Liver (tissue), 9 donors: ENCODE measurements around the gene ATG10. TPM values are rescaled to one million over a fixed set of nuclear protein-coding genes. Genes with fewer than 3 reads are reported as not detected.

Experiments
- DNase-seq: peaks from one replicate; pipeline ENCODE4 v3.0.0-alpha.2; 2017; ENCODE audit warnings: low spot score
- H3K27ac ChIP-seq, 2 donors: one replicate each; pipeline ENCODE4 v1.7.0; 2013; ENCODE audit warnings: inconsistent platforms in 2 of 2, low read length in 2 of 2, control low read depth in 1 of 2, low read depth in 1 of 2, mild to moderate bottlenecking in 1 of 2
- H3K27me3 ChIP-seq, 4 donors: one replicate each; pipeline versions ENCODE4 v1.6.1 to v1.7.0; 2013; ENCODE audit warnings: low read length in 3 of 4, inconsistent platforms in 1 of 4, mild to moderate bottlenecking in 1 of 4, moderate library complexity in 1 of 4; ENCODE audit not compliant: control insufficient read depth in 4 of 4, insufficient read depth in 4 of 4
- H3K36me3 ChIP-seq, 4 donors: one replicate each; pipeline versions ENCODE4 v1.6.1 to v1.7.0; 2013; ENCODE audit warnings: low read length in 3 of 4, mild to moderate bottlenecking in 3 of 4, low read depth in 1 of 4, moderate library complexity in 1 of 4; ENCODE audit not compliant: control insufficient read depth in 4 of 4, insufficient read depth in 3 of 4
- H3K4me1 ChIP-seq, 4 donors: one replicate each; pipeline versions ENCODE4 v1.6.1 to v1.7.0; 2013; ENCODE audit warnings: low read length in 3 of 4, mild to moderate bottlenecking in 3 of 4, moderate library complexity in 1 of 4; ENCODE audit not compliant: control insufficient read depth in 4 of 4, insufficient read depth in 4 of 4
- H3K4me3 ChIP-seq, 3 donors: one replicate each; pipeline versions ENCODE4 v1.6.1 to v1.7.0; 2013; ENCODE audit warnings: low read length in 3 of 3, control low read depth in 1 of 3, low read depth in 1 of 3, mild to moderate bottlenecking in 1 of 3
- H3K9ac ChIP-seq, 2 donors: one replicate each; pipeline ENCODE4 v1.7.0; 2013; ENCODE audit warnings: low read length in 2 of 2, mild to moderate bottlenecking in 2 of 2, moderate library complexity in 2 of 2, control low read depth in 1 of 2, low read depth in 1 of 2
- H3K9me3 ChIP-seq, 4 donors: one replicate each; pipeline versions ENCODE4 v1.6.1 to v1.7.0; 2013; ENCODE audit warnings: low read length in 3 of 4; ENCODE audit not compliant: control insufficient read depth in 4 of 4
- EGR1 ChIP-seq, 2 donors: IDR thresholded peaks; 2 replicates each; pipeline ENCODE4 v1.6.1; 2016 to 2018; ENCODE audit warnings: antibody characterized with exemption in 2 of 2, low read depth in 2 of 2
- FOXA2 ChIP-seq: IDR thresholded peaks from 2 replicates; pipeline ENCODE4 v1.6.1; 2016; ENCODE audit warnings: antibody characterized with exemption
- GABPA ChIP-seq, 2 donors: IDR thresholded peaks in 1 of 2; conservative IDR thresholded peaks in 1 of 2; 2 replicates each; pipeline ENCODE4 v1.6.1; 2016; ENCODE audit warnings: antibody characterized with exemption in 2 of 2, mild to moderate bottlenecking in 1 of 2, moderate library complexity in 1 of 2
- HNF4A ChIP-seq, 2 donors: conservative IDR thresholded peaks; 2 replicates each; pipeline ENCODE4 v1.6.1; 2016; ENCODE audit warnings: antibody characterized with exemption in 2 of 2, mild to moderate bottlenecking in 2 of 2
- HNF4G ChIP-seq: IDR thresholded peaks from 2 replicates; pipeline ENCODE4 v1.6.1; 2016; ENCODE audit warnings: antibody characterized with exemption
- JUND ChIP-seq, 2 donors: IDR thresholded peaks; 2 replicates each; pipeline ENCODE4 v1.6.1; 2016; ENCODE audit warnings: antibody characterized with exemption in 2 of 2
- MAX ChIP-seq: IDR thresholded peaks from 2 replicates; pipeline ENCODE4 v1.6.1; 2016; ENCODE audit warnings: antibody characterized with exemption
- NR2F2 ChIP-seq: IDR thresholded peaks from 2 replicates; pipeline ENCODE4 v1.6.1; 2016; ENCODE audit warnings: antibody characterized with exemption
- RAD21 ChIP-seq, 2 donors: IDR thresholded peaks; 2 replicates each; pipeline ENCODE4 v1.6.1; 2016; ENCODE audit warnings: antibody characterized with exemption in 2 of 2, mild to moderate bottlenecking in 2 of 2
- REST ChIP-seq: IDR thresholded peaks from 2 replicates; pipeline ENCODE4 v1.6.1; 2016; ENCODE audit warnings: antibody characterized with exemption, mild to moderate bottlenecking
- RXRA ChIP-seq, 2 donors: IDR thresholded peaks; 2 replicates each; pipeline ENCODE4 v1.6.1; 2017 to 2018; ENCODE audit warnings: antibody characterized with exemption in 2 of 2, mild to moderate bottlenecking in 1 of 2
- SP1 ChIP-seq: IDR thresholded peaks from 2 replicates; pipeline ENCODE4 v1.6.1; 2018; ENCODE audit warnings: antibody characterized with exemption, mild to moderate bottlenecking
- TAF1 ChIP-seq: conservative IDR thresholded peaks from 2 replicates; pipeline ENCODE4 v1.6.1; 2016; ENCODE audit warnings: antibody characterized with exemption, mild to moderate bottlenecking
- YY1 ChIP-seq: IDR thresholded peaks from 2 replicates; pipeline ENCODE4 v1.6.1; 2016; ENCODE audit warnings: antibody characterized with exemption, mild to moderate bottlenecking
- WGBS: extraction: QIAGEN DNeasy Blood & Tissue Kit; methylation state at CpG from one replicate; pipeline ENCODE4 v1.1.7; 2013; 5-methylcytosine and 5-hydroxymethylcytosine counted together
- polyA plus RNA-seq, 2 donors: library from polyadenylated mRNA; stranded (reverse) in 1 of 2; unstranded in 1 of 2; fragments of 200-250 nt in 1 of 2; fragments of >200 nt in 1 of 2; fragmentation: Nextera tagmentation in 1 of 2; extraction: Ambion mirVana in 1 of 2; gene quantifications; one replicate each; pipeline versions ENCODE4 v1.2.1 to v1.2.3, GENCODE V29; 2013 to 2015
- total RNA-seq, 2 donors: library from RNA; depleted of rRNA; stranded (reverse); fragments of >200 nt; gene quantifications; one replicate each; pipeline ENCODE4 v1.2.3, GENCODE V29; 2014
- TF ChIP-seq, protein P1 (sequence below): IDR thresholded peaks from 2 replicates; pipeline ENCODE4 v1.6.1; 2016; ENCODE audit warnings: antibody characterized with exemption
- TF ChIP-seq, protein P2 (sequence below): IDR thresholded peaks from 2 replicates; pipeline ENCODE4 v1.6.1; 2016; ENCODE audit warnings: antibody characterized with exemption
- donor health status: healthy.
- donor health status: healthy.
- donor health status: healthy.
- donor health status: healthy.
- donor health status: healthy.

The ATG10 gene
- total and polyA plus RNA-seq, 4 donors = 3.1 to 7.8 (median 7.4) TPM

DNA sequence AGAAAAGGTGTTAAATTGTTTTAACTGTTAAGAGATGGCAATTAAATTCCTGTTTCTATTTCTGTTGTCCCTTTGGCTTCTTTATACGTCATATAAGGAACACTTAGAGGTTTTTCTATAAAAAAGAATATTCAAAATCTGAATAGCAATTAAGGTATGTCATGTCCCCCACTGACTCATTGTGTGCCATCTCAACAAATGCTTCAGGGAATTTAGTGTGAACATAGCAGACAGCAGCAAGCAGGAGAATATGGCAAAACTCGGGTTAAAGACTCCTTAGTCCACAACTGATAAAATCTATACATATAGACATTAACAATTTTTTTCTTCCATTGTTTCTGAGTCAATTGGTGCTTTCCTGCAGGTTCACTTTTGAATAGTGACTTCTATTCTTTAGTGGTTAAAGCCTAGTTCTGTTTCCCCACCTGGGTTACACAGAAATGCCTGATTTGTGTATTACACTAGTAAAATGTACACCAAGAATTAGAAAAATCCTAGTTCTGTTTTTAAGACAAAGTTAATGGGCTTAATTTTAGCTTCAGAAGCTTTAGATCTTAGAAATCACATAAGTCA lies 324.2 kb downstream of the ATG10 start (continued):
- TF ChIP-seq SP1 = no peak
- no peak for TF ChIP-seq RAD21 (IDR thresholded peaks at IDR 0.05)
- TF ChIP-seq HNF4G = no peak
- no peak for TF ChIP-seq TAF1
- TF ChIP-seq GABPA (IDR thresholded peaks at IDR 0.05 in 1 of 2, conservative IDR thresholded peaks at IDR 0.05 in 1 of 2) = no peak
- no peak for TF ChIP-seq NR2F2

GRCh38 chr5:82296929-82297328 lies 325.1 kb downstream of the ATG10 start:
- Histone ChIP-seq H3K4me3 (no peak overlapping the region), H3K9ac (no peak overlapping the region), H3K36me3 (no peaks in the 10 kb centered on the region), H3K27ac (no peak overlapping the region), H3K27me3 (no peaks in the 10 kb centered on the region), H3K4me1 (no peaks in the 10 kb centered on the region), H3K9me3 (no peaks in the 10 kb centered on the region)
- no peak for DNase-seq
- TF ChIP-seq HNF4G = no peak
- no peak for TF ChIP-seq RXRA (IDR thresholded peaks at IDR 0.05)
- no peak for TF ChIP-seq YY1
- no peak for TF ChIP-seq NR2F2
- TF ChIP-seq, protein P1, sequence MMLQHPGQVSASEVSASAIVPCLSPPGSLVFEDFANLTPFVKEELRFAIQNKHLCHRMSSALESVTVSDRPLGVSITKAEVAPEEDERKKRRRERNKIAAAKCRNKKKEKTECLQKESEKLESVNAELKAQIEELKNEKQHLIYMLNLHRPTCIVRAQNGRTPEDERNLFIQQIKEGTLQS = no peak
- no peak for TF ChIP-seq HNF4A (conservative IDR thresholded peaks at IDR 0.05)
- TF ChIP-seq RAD21 (IDR thresholded peaks at IDR 0.05) = no peak
- no peak for TF ChIP-seq REST
- TF ChIP-seq JUND (IDR thresholded peaks at IDR 0.05) = no peak
- TF ChIP-seq MAX = no peak
- no peak for TF ChIP-seq FOXA2
- 97% methylated on average over 4 of the region's 4 CpGs for WGBS

GRCh38 chr5:82297711-82298110 lies 325.9 kb downstream of the ATG10 start:
- no peak for TF ChIP-seq RAD21 (IDR thresholded peaks at IDR 0.05)
- no peak for TF ChIP-seq YY1
- TF ChIP-seq GABPA (IDR thresholded peaks at IDR 0.05 in 1 of 2, conservative IDR thresholded peaks at IDR 0.05 in 1 of 2) = no peak
- no peak for TF ChIP-seq RXRA (IDR thresholded peaks at IDR 0.05)
- TF ChIP-seq, protein P1 = no peak
- TF ChIP-seq EGR1 (IDR thresholded peaks at IDR 0.05; ENCODE audit: low read depth in 2 of 2) = no peak
- TF ChIP-seq NR2F2 = no peak
- no peak for TF ChIP-seq FOXA2
- no peak for TF ChIP-seq HNF4A (conservative IDR thresholded peaks at IDR 0.05)
- TF ChIP-seq, protein P2, sequence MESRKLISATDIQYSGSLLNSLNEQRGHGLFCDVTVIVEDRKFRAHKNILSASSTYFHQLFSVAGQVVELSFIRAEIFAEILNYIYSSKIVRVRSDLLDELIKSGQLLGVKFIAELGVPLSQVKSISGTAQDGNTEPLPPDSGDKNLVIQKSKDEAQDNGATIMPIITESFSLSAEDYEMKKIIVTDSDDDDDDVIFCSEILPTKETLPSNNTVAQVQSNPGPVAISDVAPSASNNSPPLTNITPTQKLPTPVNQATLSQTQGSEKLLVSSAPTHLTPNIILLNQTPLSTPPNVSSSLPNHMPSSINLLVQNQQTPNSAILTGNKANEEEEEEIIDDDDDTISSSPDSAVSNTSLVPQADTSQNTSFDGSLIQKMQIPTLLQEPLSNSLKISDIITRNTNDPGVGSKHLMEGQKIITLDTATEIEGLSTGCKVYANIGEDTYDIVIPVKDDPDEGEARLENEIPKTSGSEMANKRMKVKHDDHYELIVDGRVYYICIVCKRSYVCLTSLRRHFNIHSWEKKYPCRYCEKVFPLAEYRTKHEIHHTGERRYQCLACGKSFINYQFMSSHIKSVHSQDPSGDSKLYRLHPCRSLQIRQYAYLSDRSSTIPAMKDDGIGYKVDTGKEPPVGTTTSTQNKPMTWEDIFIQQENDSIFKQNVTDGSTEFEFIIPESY = no peak
- TF ChIP-seq HNF4G = no peak
- TF ChIP-seq REST = no peak
- Histone ChIP-seq H3K4me3 (no peak overlapping the region), H3K4me1 (no peaks in the 10 kb centered on the region), H3K27me3 (no peaks in the 10 kb centered on the region), H3K36me3 (no peaks in the 10 kb centered on the region), H3K27ac (no peak overlapping the region), H3K9ac (no peak overlapping the region), H3K9me3 (no peaks in the 10 kb centered on the region)
- no peak for DNase-seq
- WGBS = 81% methylated on average over 3 of the region's 3 CpGs
